Stimulated activated memory B cell treated with anti-CD40 and anti-IgM and Interleukin-4, amounts not matched to agents 10 μg/mL and 1 μg/mL and 100 μg/mL, for 72 hours (primary cell): ENCODE measurements around the gene SVOP.
A peak's percentile ranks its signal among the peaks of the same experiment; 100 is the strongest.

Source experiments
- ATAC-seq: fragments of 150-1000 bp; cut with Tn5 transposase; 2 replicates; pipeline ENCODE4 v1.10.0; 2021
- H3K27ac Mint-ChIP-seq: one replicate; pipeline ENCODE4 v1.8.0; 2022; ENCODE audit warnings: mild to moderate bottlenecking, mixed read lengths
- H3K27me3 Mint-ChIP-seq: one replicate; pipeline ENCODE4 v1.8.0; 2022; ENCODE audit warnings: mixed read lengths
- H3K36me3 Mint-ChIP-seq: one replicate; pipeline ENCODE4 v1.8.0; 2022; ENCODE audit warnings: mixed read lengths
- H3K4me1 Mint-ChIP-seq: one replicate; pipeline ENCODE4 v1.8.0; 2022; ENCODE audit warnings: mixed read lengths
- H3K4me3 Mint-ChIP-seq: one replicate; pipeline ENCODE4 v1.8.0; 2022; ENCODE audit warnings: mild to moderate bottlenecking, moderate library complexity, mixed read lengths
- H3K9me3 Mint-ChIP-seq: one replicate; pipeline ENCODE4 v1.8.0; 2022; ENCODE audit warnings: mixed read lengths

Gene SVOP

GRCh38 chr12:108910336-108910735 lies 110.5 kb downstream of the SVOP start:
- no peak for ATAC-seq
- Mint-ChIP-seq H3K4me3 (no peak overlapping the region), H3K9me3 (no peaks in the 10 kb centered on the region), H3K4me1 (peaks cover 20% of the 10 kb centered on the region), H3K27me3 (peaks cover 7% of the 10 kb centered on the region), H3K27ac (no peak overlapping the region), H3K36me3 (no peaks in the 10 kb centered on the region)

GRCh38 chr12:108907839-108908351 lies 113.0 kb downstream of the SVOP start:
- no peak for ATAC-seq
- Mint-ChIP-seq H3K27me3 (peaks cover 7% of the 10 kb centered on the region), H3K9me3 (no peaks in the 10 kb centered on the region), H3K4me3 (no peak overlapping the region), H3K27ac (no peak overlapping the region), H3K4me1 (peaks cover 33% of the 10 kb centered on the region), H3K36me3 (no peaks in the 10 kb centered on the region)

DNA sequence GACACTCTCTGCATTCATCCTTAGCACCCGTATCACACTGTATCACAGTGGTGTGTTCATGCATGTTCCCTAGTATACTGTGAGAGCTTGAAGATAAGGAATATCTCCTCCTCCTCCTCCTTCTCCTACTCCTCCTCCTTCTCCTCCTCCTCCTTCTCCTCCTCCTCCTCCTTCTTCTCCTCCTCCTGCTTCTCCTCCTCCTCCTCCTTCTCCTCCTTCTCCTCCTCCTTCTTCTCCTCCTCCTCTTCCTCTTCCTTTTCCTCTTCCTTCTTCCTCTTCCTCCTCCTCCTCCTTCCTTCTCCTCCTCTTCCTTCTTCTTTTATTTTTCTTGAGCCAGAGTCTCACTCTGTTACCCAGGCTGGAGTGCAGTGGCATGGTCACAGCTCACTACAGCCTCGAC lies 113.9 kb downstream of the SVOP start:
- Mint-ChIP-seq H3K36me3 (no peaks in the 10 kb centered on the region), H3K27ac (peak overlapping the region; percentile 62), H3K9me3 (no peaks in the 10 kb centered on the region), H3K4me3 (no peak overlapping the region), H3K4me1 (peaks cover 33% of the 10 kb centered on the region), H3K27me3 (peaks cover 1% of the 10 kb centered on the region)
- no peak for ATAC-seq

DNA sequence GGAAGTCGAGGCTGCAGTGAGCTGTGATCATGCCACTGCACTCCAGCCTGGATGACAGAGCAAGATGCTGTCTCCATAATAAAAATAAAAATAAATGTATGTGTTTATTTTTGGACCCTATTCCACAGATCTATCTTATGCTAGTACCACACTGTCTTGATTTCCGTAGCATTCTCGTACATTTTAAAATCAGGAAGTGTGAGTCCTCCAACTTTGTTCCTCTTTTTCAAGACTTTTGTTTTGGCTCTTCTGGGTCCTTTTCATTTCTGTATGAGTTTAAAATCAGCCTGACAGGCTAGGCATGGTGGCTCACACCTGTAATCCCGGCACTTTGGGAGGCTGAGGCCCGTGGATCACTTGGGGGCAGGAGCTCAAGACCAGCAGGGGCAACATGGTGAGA lies 115.1 kb downstream of the SVOP start:
- no peaks in the 10 kb centered on the region for H3K27me3 Mint-ChIP-seq
- H3K27ac Mint-ChIP-seq = peak overlapping the region; percentile 62
- peaks cover 33% of the 10 kb centered on the region for H3K4me1 Mint-ChIP-seq
- no peaks in the 10 kb centered on the region for H3K36me3 Mint-ChIP-seq
- H3K9me3 Mint-ChIP-seq = no peaks in the 10 kb centered on the region
- peak; percentile 79 for ATAC-seq
- peak overlapping the region; percentile 41 for H3K4me3 Mint-ChIP-seq

- Mint-ChIP-seq H3K36me3 (no peaks in the 10 kb centered on the region), H3K9me3 (peaks cover 5% of the 10 kb centered on the region), H3K4me1 (peaks cover 5% of the 10 kb centered on the region), H3K4me3 (no peak overlapping the region), H3K27ac (no peak overlapping the region), H3K27me3 (no peaks in the 10 kb centered on the region)
- no peak for ATAC-seq
These were observed 121.7 kb downstream of the SVOP start for GRCh38 chr12:108899145-108899544.

DNA sequence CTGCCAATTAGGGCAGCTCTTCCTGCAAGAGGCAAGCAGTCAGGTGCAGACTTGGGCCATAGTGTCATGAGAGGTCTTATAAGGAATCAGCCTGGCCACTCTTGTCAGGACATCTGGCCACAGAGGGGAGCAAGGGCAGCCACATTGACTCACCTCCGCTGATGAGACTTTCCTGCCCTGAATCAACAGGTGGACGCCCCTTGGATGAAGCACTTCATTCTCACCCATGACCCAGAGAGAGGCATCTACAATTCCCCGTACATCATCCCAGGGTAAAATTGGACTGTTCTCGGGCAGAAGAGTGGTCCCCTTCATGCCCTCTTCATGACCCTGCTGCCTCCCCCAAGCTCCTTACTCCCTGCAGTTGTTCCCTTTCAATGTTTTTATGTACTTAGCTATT lies 124.1 kb downstream of the SVOP start:
- no peak for ATAC-seq
- H3K4me3 Mint-ChIP-seq = no peak overlapping the region
- no peaks in the 10 kb centered on the region for H3K4me1 Mint-ChIP-seq
- H3K36me3 Mint-ChIP-seq = no peaks in the 10 kb centered on the region
- no peaks in the 10 kb centered on the region for H3K27me3 Mint-ChIP-seq
- no peak overlapping the region for H3K27ac Mint-ChIP-seq
- peaks cover 5% of the 10 kb centered on the region for H3K9me3 Mint-ChIP-seq

DNA sequence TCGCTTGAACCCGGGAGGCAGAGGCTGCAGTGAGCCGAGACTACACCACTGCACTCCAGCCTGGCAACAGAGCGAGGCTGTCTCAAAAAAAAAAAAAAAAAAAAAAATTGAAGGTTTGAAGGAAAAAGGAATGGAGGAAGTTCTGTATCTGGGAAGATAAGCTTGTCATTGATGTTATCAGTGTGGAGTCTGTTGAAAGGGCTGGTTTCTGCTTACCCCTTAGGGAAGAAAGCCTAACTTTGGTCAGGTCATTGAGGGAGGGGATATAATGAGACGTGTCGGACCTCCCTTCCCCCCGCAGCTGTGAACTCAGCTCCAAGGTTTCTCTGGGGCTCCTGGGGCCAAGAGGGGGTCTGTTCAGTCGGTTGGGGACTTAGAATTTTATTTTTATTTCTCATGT lies 124.5 kb downstream of the SVOP start:
- H3K36me3 Mint-ChIP-seq = no peaks in the 10 kb centered on the region
- no peaks in the 10 kb centered on the region for H3K4me1 Mint-ChIP-seq
- no peaks in the 10 kb centered on the region for H3K27me3 Mint-ChIP-seq
- no peak for ATAC-seq
- H3K27ac Mint-ChIP-seq = no peak overlapping the region
- no peak overlapping the region for H3K4me3 Mint-ChIP-seq
- H3K9me3 Mint-ChIP-seq = peaks cover 5% of the 10 kb centered on the region

GRCh38 chr12:108895220-108895802 lies 125.6 kb downstream of the SVOP start:
- no peak overlapping the region for H3K27ac Mint-ChIP-seq
- ATAC-seq = no peak

GRCh38 chr12:108890208-108890607 lies 130.7 kb downstream of the SVOP start:
- H3K9me3 Mint-ChIP-seq = peaks cover 3% of the 10 kb centered on the region
- H3K4me3 Mint-ChIP-seq = no peak overlapping the region
- H3K27me3 Mint-ChIP-seq = no peaks in the 10 kb centered on the region
- no peaks in the 10 kb centered on the region for H3K36me3 Mint-ChIP-seq
- H3K4me1 Mint-ChIP-seq = no peaks in the 10 kb centered on the region
- ATAC-seq = no peak
- H3K27ac Mint-ChIP-seq = no peak overlapping the region

More at GRCh38 chr12:108895220-108895802, 125.6 kb downstream of the SVOP start:
- Mint-ChIP-seq H3K36me3 (no peaks in the 10 kb centered on the region), H3K9me3 (peaks cover 7% of the 10 kb centered on the region), H3K4me1 (no peaks in the 10 kb centered on the region), H3K27me3 (no peaks in the 10 kb centered on the region), H3K4me3 (no peak overlapping the region)

DNA sequence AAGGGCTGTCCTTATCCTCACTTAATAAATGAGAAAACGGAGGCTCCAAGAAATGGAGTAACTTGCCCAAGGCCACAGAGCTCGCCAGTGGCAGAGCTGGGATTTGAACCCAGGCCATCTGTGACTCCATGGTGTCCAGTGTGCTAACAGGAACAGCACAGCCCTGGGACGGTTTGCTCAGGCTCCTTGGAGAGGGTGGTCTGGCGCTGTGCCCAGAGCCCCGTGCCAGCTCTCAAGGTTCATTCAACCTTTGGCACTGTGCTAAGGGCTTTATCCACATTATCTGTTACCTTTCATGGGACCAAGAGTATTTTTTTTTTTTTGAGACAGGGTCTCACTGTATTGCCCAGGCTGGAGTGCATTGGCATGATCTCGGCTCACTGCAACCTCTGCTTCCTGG lies 132.8 kb downstream of the SVOP start:
- ATAC-seq = no peak
- Mint-ChIP-seq H3K27ac (no peak overlapping the region), H3K4me1 (no peaks in the 10 kb centered on the region), H3K36me3 (no peaks in the 10 kb centered on the region), H3K9me3 (peaks cover 2% of the 10 kb centered on the region), H3K27me3 (no peaks in the 10 kb centered on the region), H3K4me3 (no peak overlapping the region)

DNA sequence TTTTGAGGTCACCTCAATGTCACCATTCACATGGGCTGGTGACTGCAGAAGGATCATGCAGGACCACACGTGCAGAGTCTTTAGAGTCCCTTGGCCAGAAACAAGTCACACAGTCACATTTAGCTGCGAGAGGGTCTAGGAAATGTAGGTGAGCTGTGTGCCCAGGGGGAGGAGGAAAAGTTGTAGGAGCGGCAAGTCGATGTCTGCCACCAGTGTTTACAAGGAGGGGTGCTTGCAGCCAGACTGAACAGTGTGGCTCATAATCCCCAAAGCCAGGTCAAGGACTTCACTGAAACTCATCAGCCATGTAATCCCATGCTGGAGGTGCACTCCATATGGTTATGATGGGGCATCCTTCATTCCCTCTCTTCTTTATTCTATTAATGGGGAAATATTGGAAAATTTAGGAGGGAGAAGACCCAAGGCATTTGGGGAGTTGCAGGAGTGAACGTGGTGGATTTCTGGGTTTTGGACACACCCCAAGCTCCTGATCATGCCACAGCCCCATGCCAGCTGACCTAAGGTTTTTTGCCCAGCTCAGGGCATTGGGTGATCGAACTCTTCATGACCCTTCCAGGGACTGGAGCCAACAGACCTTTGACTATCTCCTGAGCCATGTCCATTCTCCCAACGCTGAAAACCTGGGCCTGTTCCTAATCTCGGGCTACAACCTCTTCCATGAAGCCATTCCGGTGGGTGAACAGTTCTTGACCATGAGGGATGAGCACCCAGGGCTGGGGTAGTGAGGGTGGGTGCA lies 133.8 kb downstream of the SVOP start:
- ATAC-seq = no peak
- Mint-ChIP-seq H3K27ac (no peak overlapping the region), H3K9me3 (peaks cover 2% of the 10 kb centered on the region), H3K27me3 (no peaks in the 10 kb centered on the region), H3K4me3 (no peak overlapping the region), H3K36me3 (no peaks in the 10 kb centered on the region), H3K4me1 (no peaks in the 10 kb centered on the region)

DNA sequence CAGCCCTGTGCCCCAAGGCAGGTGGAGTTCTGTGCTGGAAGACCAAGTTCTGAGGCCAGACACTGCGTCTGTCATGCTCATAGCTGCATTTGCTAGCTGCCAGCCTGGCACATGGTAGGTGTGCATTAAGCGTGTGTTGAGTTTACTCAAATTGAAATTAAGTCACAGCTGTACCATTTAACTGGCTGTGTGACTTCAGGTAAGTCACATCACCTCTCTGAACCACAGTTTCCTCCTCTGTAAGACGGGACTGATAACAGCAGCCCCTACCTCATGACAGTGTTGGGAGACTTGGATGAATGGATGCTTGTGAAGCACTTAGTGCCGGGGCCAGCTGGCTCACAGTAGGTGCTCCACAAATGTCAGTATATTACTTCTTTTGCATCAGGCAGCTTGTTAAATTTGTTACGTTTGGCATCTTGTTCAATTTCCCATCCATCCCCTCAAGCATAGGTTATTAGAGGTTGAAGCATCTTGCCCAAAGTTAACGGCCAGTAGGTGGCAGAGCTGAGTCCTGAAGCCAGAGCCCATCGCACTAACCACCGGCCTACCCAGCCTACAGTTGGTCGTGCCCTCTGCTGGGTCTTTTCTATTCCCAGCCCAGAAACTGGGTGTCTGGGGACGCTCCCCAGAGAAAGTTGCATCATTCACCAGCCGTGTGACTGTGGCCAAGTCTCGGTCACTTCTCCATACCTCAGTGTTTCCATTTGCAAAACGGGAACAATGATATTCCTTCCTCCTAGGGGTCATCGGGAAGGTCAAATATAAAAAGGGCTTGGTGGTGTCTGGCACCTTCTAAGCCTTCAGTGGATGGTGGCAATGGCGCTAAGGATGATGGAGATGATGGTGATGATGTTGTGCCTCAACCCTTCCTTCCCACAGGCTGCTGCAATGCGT lies 136.5 kb downstream of the SVOP start:
- Mint-ChIP-seq H3K4me3 (no peak overlapping the region), H3K36me3 (no peaks in the 10 kb centered on the region), H3K4me1 (no peaks in the 10 kb centered on the region), H3K9me3 (no peaks in the 10 kb centered on the region), H3K27me3 (peaks cover 4% of the 10 kb centered on the region), H3K27ac (no peak overlapping the region)
- ATAC-seq = peak; percentile 63

DNA sequence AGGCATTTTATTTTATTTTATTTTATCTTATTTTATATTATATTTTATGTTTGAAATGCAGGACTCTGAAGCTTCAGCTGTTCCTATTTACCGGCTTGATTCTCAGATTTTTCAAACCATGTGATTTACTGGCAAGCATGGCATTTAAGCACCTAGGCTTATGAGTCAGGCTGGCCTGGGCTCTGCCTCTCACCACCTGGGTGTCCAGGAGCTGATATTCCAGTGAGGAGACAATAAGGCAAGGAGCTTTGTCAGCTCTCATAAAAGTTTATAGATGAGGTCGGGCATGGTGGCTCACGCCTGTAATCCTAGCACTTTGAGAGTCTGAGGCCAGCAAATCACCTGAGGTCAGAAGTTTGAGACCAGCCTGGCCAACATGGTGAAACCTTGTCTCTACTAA lies 138.9 kb downstream of the SVOP start:
- H3K27ac Mint-ChIP-seq = no peak overlapping the region
- no peaks in the 10 kb centered on the region for H3K9me3 Mint-ChIP-seq
- no peaks in the 10 kb centered on the region for H3K4me1 Mint-ChIP-seq
- H3K36me3 Mint-ChIP-seq = no peaks in the 10 kb centered on the region
- ATAC-seq = no peak
- H3K4me3 Mint-ChIP-seq = no peak overlapping the region
- peaks cover 6% of the 10 kb centered on the region for H3K27me3 Mint-ChIP-seq

- Mint-ChIP-seq H3K4me3 (no peak within 1 kb of the TSS), H3K27ac (no peak within 1 kb of the TSS), H3K9me3 (no peaks in the 10 kb centered on the region), H3K27me3 (peaks cover 6% of the 10 kb centered on the region), H3K36me3 (no peaks in the 10 kb centered on the region), H3K4me1 (no peaks in the 10 kb centered on the region)
- ATAC-seq = no peak
These were observed 141.1 kb downstream of the SVOP start, which contains the start of gene DAO for GRCh38 chr12:108879615-108880254. Gene DAO, plus strand, starts transcription at chr12:108880092. Its CDS starts 4,915 bp downstream, at chr12:108885007.

GRCh38 chr12:108876550-108876949 lies 144.3 kb downstream of the SVOP start:
- no peaks in the 10 kb centered on the region for H3K36me3 Mint-ChIP-seq
- no peak for ATAC-seq
- H3K4me1 Mint-ChIP-seq = no peaks in the 10 kb centered on the region
- H3K27ac Mint-ChIP-seq = no peak overlapping the region
- H3K4me3 Mint-ChIP-seq = no peak overlapping the region
- no peaks in the 10 kb centered on the region for H3K9me3 Mint-ChIP-seq
- peaks cover 6% of the 10 kb centered on the region for H3K27me3 Mint-ChIP-seq
